IMR-90 (cell line): Measurements from ENCODE around the gene EGF. TPM values are rescaled to one million over a fixed set of nuclear protein-coding genes. Genes with fewer than 3 reads are reported as not detected.

ENCODE experiments used
- ATAC-seq: fragments of 200-7000 bp; cut with Tn5 transposase; 2 replicates; pipeline ENCODE4 v1.9.1; 2020; ENCODE audit warnings: low read depth, mild to moderate bottlenecking, moderate library complexity
- BruUV-seq: library from RNA; stranded (reverse); fragments of 400-500 nt; replicated peaks from 2 replicates; lab custom pipeline; 2021; lab: Mats Ljungman, UMichigan
- CTCF ChIA-PET: fragments of 300-600 bp; formaldehyde crosslinking; extraction: SDS; loops from one replicate; lab custom pipeline; 2021; ENCODE audit warnings: antibody characterized with exemption; lab: Yijun Ruan, JAX
- POLR2A ChIA-PET: fragments of 300-600 bp; sonication (Branson Sonifier 250); formaldehyde crosslinking; loops from one replicate; lab custom pipeline; 2022; ENCODE audit warnings: antibody characterized with exemption; ENCODE audit not compliant: unreplicated experiment; lab: Charles Lee
- DNase-seq: peaks from one replicate; pipeline ENCODE4 v3.0.0; 2013
- H2AFZ ChIP-seq: replicated peaks from 2 replicates; pipeline ENCODE3; 2013; ENCODE audit warnings: low read length, mild to moderate bottlenecking; ENCODE audit not compliant: poor library complexity
- H2AK5ac ChIP-seq: 2 replicates; pipeline ENCODE4 v1.6.1; 2013; ENCODE audit warnings: low read depth, low read length, inconsistent platforms
- H2AK9ac ChIP-seq: replicated peaks from 2 replicates; pipeline ENCODE3; 2013; ENCODE audit warnings: mild to moderate bottlenecking, low read depth, low read length, moderate library complexity; ENCODE audit not compliant: poor library complexity
- H2BK120ac ChIP-seq: 2 replicates; pipeline ENCODE4 v1.6.1; 2013; ENCODE audit warnings: low read depth, low read length, inconsistent platforms
- H2BK15ac ChIP-seq: 3 replicates; pipeline ENCODE4 v1.6.1; 2013; ENCODE audit warnings: low read depth, low read length, inconsistent platforms
- H2BK20ac ChIP-seq: 2 replicates; pipeline ENCODE4 v1.6.1; 2013; ENCODE audit warnings: low read depth, mild to moderate bottlenecking, inconsistent platforms, low read length, moderate library complexity
- H2BK5ac ChIP-seq: 2 replicates; pipeline ENCODE4 v1.6.1; 2013; ENCODE audit warnings: mild to moderate bottlenecking, low read depth, low read length, inconsistent platforms; ENCODE audit not compliant: poor library complexity, severe bottlenecking
- H3K14ac ChIP-seq: replicated peaks from 2 replicates; pipeline ENCODE4 v1.6.1; 2013; ENCODE audit warnings: low read depth, low read length, inconsistent platforms
- H3K18ac ChIP-seq: 2 replicates; pipeline ENCODE4 v1.6.1; 2013; ENCODE audit warnings: low read depth, low read length, control low read depth
- H3K23ac ChIP-seq: 2 replicates; pipeline ENCODE4 v1.6.1; 2013; ENCODE audit warnings: low read depth, low read length, inconsistent platforms
- H3K27ac ChIP-seq: 2 replicates; pipeline ENCODE4 v1.5.1; 2013; ENCODE audit warnings: mild to moderate bottlenecking, control low read depth, low read length; ENCODE audit not compliant: insufficient read depth
- H3K27me3 ChIP-seq: 2 replicates; pipeline ENCODE4 v1.6.1; 2013; ENCODE audit warnings: low read length; ENCODE audit not compliant: control insufficient read depth, insufficient read depth
- H3K36me3 ChIP-seq: 2 replicates; pipeline ENCODE4 v1.6.1; 2013; ENCODE audit warnings: low read length, mixed read lengths; ENCODE audit not compliant: control insufficient read depth, insufficient read depth
- H3K4ac ChIP-seq: 2 replicates; pipeline ENCODE4 v1.6.1; 2013; ENCODE audit warnings: low read depth, low read length, inconsistent platforms
- H3K4me1 ChIP-seq: 2 replicates; pipeline ENCODE4 v1.6.1; 2013; ENCODE audit warnings: low read length, mixed read lengths; ENCODE audit not compliant: control insufficient read depth, insufficient read depth
- H3K4me2 ChIP-seq: 2 replicates; pipeline ENCODE4 v1.6.1; 2013; ENCODE audit warnings: low read depth, mild to moderate bottlenecking, control low read depth, low read length, moderate library complexity
- H3K4me3 ChIP-seq: 2 replicates; pipeline ENCODE4 v1.5.1; 2013; ENCODE audit warnings: low read depth, mild to moderate bottlenecking, control low read depth, low read length, moderate library complexity; ENCODE audit not compliant: insufficient read depth
- H3K56ac ChIP-seq: 2 replicates; pipeline ENCODE4 v1.6.1; 2013; ENCODE audit warnings: low read length, inconsistent platforms; ENCODE audit not compliant: insufficient read depth; ENCODE audit errors: extremely low read depth
- H3K79me1 ChIP-seq, 2 experiments: 2 replicates each; pipeline ENCODE4 v1.6.1; 2013; ENCODE audit warnings: low read length in 2 of 2, inconsistent platforms in 1 of 2, low read depth in 1 of 2
- H3K9ac ChIP-seq: 2 replicates; pipeline ENCODE4 v1.6.1; 2013; ENCODE audit warnings: low read depth, low read length, control low read depth
- H3K9me1 ChIP-seq: 2 replicates; pipeline ENCODE4 v1.6.1; 2013; ENCODE audit warnings: low read length, inconsistent platforms; ENCODE audit not compliant: insufficient read depth
- H3K9me3 ChIP-seq: 2 replicates; pipeline ENCODE4 v1.6.1; 2013; ENCODE audit warnings: low read length; ENCODE audit not compliant: control insufficient read depth, insufficient read depth
- H4K20me1 ChIP-seq: 2 replicates; pipeline ENCODE4 v1.6.1; 2013; ENCODE audit warnings: low read length, inconsistent platforms; ENCODE audit not compliant: insufficient read depth
- H4K5ac ChIP-seq: 2 replicates; pipeline ENCODE4 v1.6.1; 2013; ENCODE audit warnings: mild to moderate bottlenecking, low read depth, low read length, control low read depth
- H4K8ac ChIP-seq, 2 experiments: 2 replicates each; pipeline ENCODE4 v1.6.1; 2013; ENCODE audit warnings: low read depth in 2 of 2, low read length in 2 of 2, control low read depth in 1 of 2, inconsistent platforms in 1 of 2
- H4K91ac ChIP-seq: 2 replicates; pipeline ENCODE4 v1.6.1; 2013; ENCODE audit warnings: low read depth, low read length, inconsistent platforms; ENCODE audit not compliant: insufficient read depth
- BHLHE40 ChIP-seq: fragments of 150-350 bp; IDR thresholded peaks from 2 replicates; pipeline ENCODE4 v1.6.1; 2016; ENCODE audit warnings: mild to moderate bottlenecking, low read depth, low read length
- CEBPB ChIP-seq: IDR thresholded peaks from 2 replicates; pipeline ENCODE4 v1.6.1; 2012; ENCODE audit warnings: low read depth, low read length, improper control_type of control experiment
- CHD1 ChIP-seq: IDR thresholded peaks from 2 replicates; pipeline ENCODE4 v1.6.1; 2012; ENCODE audit warnings: low read depth, low read length, improper control_type of control experiment
- CTCF ChIP-seq: conservative IDR thresholded peaks from 2 replicates; pipeline ENCODE4 v1.5.1; 2012; ENCODE audit warnings: mild to moderate bottlenecking, low read depth, low read length, improper control_type of control experiment
- FOS ChIP-seq: fragments of 150-350 bp; IDR thresholded peaks from 2 replicates; pipeline ENCODE4 v1.6.1; 2016; ENCODE audit warnings: low read depth, low read length
- MAFK ChIP-seq: IDR thresholded peaks from 2 replicates; pipeline ENCODE4 v1.6.1; 2012; ENCODE audit warnings: low read depth, low read length, improper control_type of control experiment
- MAZ ChIP-seq: IDR thresholded peaks from 2 replicates; pipeline ENCODE4 v1.6.1; 2012; ENCODE audit warnings: low read depth, mild to moderate bottlenecking, low read length, improper control_type of control experiment, moderate library complexity, borderline replicate concordance
- MXI1 ChIP-seq: IDR thresholded peaks from 2 replicates; pipeline ENCODE4 v1.6.1; 2012; ENCODE audit warnings: low read depth, mild to moderate bottlenecking, low read length, moderate library complexity, borderline replicate concordance
- NFE2L2 ChIP-seq: fragments of 150-350 bp; IDR thresholded peaks from 2 replicates; pipeline ENCODE4 v1.6.1; 2016; ENCODE audit warnings: low read depth, mild to moderate bottlenecking, low read length
- POLR2A ChIP-seq: IDR thresholded peaks from 2 replicates; pipeline ENCODE4 v1.6.1; 2012; ENCODE audit warnings: mild to moderate bottlenecking, low read depth, low read length
- RAD21 ChIP-seq: IDR thresholded peaks from 2 replicates; pipeline ENCODE4 v1.6.1; 2012; ENCODE audit warnings: low read length, improper control_type of control experiment
- RCOR1 ChIP-seq: IDR thresholded peaks from 2 replicates; pipeline ENCODE4 v1.6.1; 2012; ENCODE audit warnings: mild to moderate bottlenecking, low read length, improper control_type of control experiment; ENCODE audit not compliant: insufficient replicate concordance
- RFX5 ChIP-seq: IDR thresholded peaks from 2 replicates; pipeline ENCODE4 v1.8.0; 2012; ENCODE audit warnings: low read depth, mild to moderate bottlenecking, low read length, moderate library complexity
- SMC3 ChIP-seq: fragments of 150-350 bp; IDR thresholded peaks from 2 replicates; pipeline ENCODE4 v1.6.1; 2016; ENCODE audit warnings: low read depth, mild to moderate bottlenecking, antibody characterized with exemption, low read length, moderate library complexity
- WGBS, 2 experiments: methylation state at CpG; one replicate each; pipeline versions ENCODE4 v1.1.5 to v1.1.7; 2013; ENCODE audit warnings: missing lambda C conversion rate in 2 of 2; ENCODE audit not compliant: insufficient read length in 1 of 2; ENCODE audit errors: extremely low coverage in 2 of 2; 5-methylcytosine and 5-hydroxymethylcytosine counted together
- dilution Hi-C: fragments of 300-500 bp; cut with HindIII; formaldehyde crosslinking; loops from one replicate; pipeline ENCODE4 v1.14.3; 2018; ENCODE audit warnings: low sequenced_read_pairs; ENCODE audit not compliant: unreplicated experiment
- in situ Hi-C: fragments of 300-500 bp; cut with MboI; formaldehyde crosslinking; loops from 3 replicates; pipeline ENCODE4 v1.14.3; 2019; ENCODE audit warnings: low sequenced_read_pairs, inconsistent platforms, mixed read lengths
- intact Hi-C: fragments of 100-400 bp; cut with micrococcal nuclease; formaldehyde crosslinking; loops from 2 replicates; pipeline ENCODE4 v1.10.0; 2022
- polyA plus RNA-seq, 3 experiments: library from polyadenylated mRNA; depleted of rRNA; stranded (reverse); fragments of >200 nt; gene quantifications; 2 replicates each; pipeline ENCODE4 v1.2.3, GENCODE V29; 2012; ENCODE audit warnings: low replicate concordance in 1 of 3
- total RNA-seq: library from RNA; depleted of rRNA; stranded (reverse); fragments of >200 nt; gene quantifications from 2 replicates; pipeline ENCODE4 v1.2.3, GENCODE V29; 2012
- TF ChIP-seq, protein P1 (sequence below): fragments of 150-350 bp; IDR thresholded peaks from 2 replicates; pipeline ENCODE4 v1.6.1; 2016; ENCODE audit warnings: low read depth, mild to moderate bottlenecking, low read length, moderate library complexity, borderline replicate concordance
- TF ChIP-seq, protein P2 (sequence below): fragments of 150-350 bp; IDR thresholded peaks from 2 replicates; pipeline ENCODE4 v1.6.1; 2017; ENCODE audit warnings: mild to moderate bottlenecking, antibody characterized with exemption, low read length, low read depth

Gene EGF
- total and polyA plus RNA-seq, 2 of the 4 experiments (the other 2 are of a cell fraction), result 1.7 to 2.2 TPM

GRCh38 chr4:109969087-109969486 lies 56.4 kb downstream of the EGF start:
- no peak overlapping the region for H3K18ac ChIP-seq
- no peak overlapping the region for H3K4me3 ChIP-seq
- no TSS peak for BruUV-seq
- no peak overlapping the region for H3K27ac ChIP-seq
- H2AK9ac ChIP-seq, result no peak overlapping the region
- DNase-seq, result no peak
- H3K27me3 ChIP-seq, result no peaks in the 10 kb centered on the region; the same call in 1 of the 2 replicates
- dilution Hi-C loops, result no loop called here
- H3K9me3 ChIP-seq, result no peaks in the 10 kb centered on the region
- H2BK120ac ChIP-seq, result no peak overlapping the region
- ChIA-PET POLR2A (no interaction called here), CTCF (no interaction called here)
- no peak overlapping the region for H2AK5ac ChIP-seq
- no peak overlapping the region for H4K91ac ChIP-seq
- H3K4me1 ChIP-seq, result no peaks in the 10 kb centered on the region
- no peaks in the 10 kb centered on the region for H3K9me1 ChIP-seq
- H3K36me3 ChIP-seq, result no peaks in the 10 kb centered on the region
- H4K20me1 ChIP-seq, result no peaks in the 10 kb centered on the region
- no peaks in the 10 kb centered on the region for H3K79me1 ChIP-seq
- H2BK20ac ChIP-seq, result no peak overlapping the region
- no peak overlapping the region for H2BK5ac ChIP-seq
- in situ Hi-C loops, result no loop called here
- no peak overlapping the region for H3K9ac ChIP-seq
- no peak overlapping the region for H2BK15ac ChIP-seq
- H3K56ac ChIP-seq, result no peak overlapping the region
- H3K4ac ChIP-seq, result no peak overlapping the region
- ATAC-seq, result no peak
- no peak overlapping the region for H3K4me2 ChIP-seq
- H4K8ac ChIP-seq, result no peak overlapping the region
- H3K23ac ChIP-seq, result no peak overlapping the region
- no CpG with 5 or more reads among the region's 3 CpGs for WGBS, 2 experiments
- TF ChIP-seq SMC3, result no peak
- no peak for TF ChIP-seq POLR2A
- TF ChIP-seq, protein P1, sequence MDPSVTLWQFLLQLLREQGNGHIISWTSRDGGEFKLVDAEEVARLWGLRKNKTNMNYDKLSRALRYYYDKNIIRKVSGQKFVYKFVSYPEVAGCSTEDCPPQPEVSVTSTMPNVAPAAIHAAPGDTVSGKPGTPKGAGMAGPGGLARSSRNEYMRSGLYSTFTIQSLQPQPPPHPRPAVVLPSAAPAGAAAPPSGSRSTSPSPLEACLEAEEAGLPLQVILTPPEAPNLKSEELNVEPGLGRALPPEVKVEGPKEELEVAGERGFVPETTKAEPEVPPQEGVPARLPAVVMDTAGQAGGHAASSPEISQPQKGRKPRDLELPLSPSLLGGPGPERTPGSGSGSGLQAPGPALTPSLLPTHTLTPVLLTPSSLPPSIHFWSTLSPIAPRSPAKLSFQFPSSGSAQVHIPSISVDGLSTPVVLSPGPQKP, result no peak
- no peak for TF ChIP-seq BHLHE40
- no peak for TF ChIP-seq RFX5
- TF ChIP-seq RAD21, result no peak
- TF ChIP-seq FOS, result no peak
- no peak for TF ChIP-seq CHD1
- TF ChIP-seq NFE2L2, result no peak
- no peak for TF ChIP-seq MAZ
- TF ChIP-seq, protein P2, sequence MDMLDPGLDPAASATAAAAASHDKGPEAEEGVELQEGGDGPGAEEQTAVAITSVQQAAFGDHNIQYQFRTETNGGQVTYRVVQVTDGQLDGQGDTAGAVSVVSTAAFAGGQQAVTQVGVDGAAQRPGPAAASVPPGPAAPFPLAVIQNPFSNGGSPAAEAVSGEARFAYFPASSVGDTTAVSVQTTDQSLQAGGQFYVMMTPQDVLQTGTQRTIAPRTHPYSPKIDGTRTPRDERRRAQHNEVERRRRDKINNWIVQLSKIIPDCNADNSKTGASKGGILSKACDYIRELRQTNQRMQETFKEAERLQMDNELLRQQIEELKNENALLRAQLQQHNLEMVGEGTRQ, result no peak
- no peak for TF ChIP-seq CTCF
- TF ChIP-seq MXI1, result no peak
- TF ChIP-seq CEBPB, result no peak
- TF ChIP-seq RCOR1, result no peak
- TF ChIP-seq MAFK, result no peak
- intact Hi-C loops, result no loop called here
- no peak overlapping the region for H3K14ac ChIP-seq
- no peak overlapping the region for H2AFZ ChIP-seq
- H4K5ac ChIP-seq, result no peak overlapping the region
